Mucosa of rectum (tissue), 2 donors: ENCODE measurements around the gene ZCCHC7.
A peak's percentile ranks its signal among the peaks of the same experiment; 100 is the strongest.
"Not testable (repeated sequence)": the region's sequence is repeated elsewhere in the genome, so short reads cannot be mapped to it uniquely, and the experiment has no call there.

ENCODE experiments used
- H3K27ac ChIP-seq, 2 donors: one replicate each; pipeline ENCODE4 v1.7.0; 2013; ENCODE audit warnings: inconsistent platforms in 2 of 2, low read depth in 2 of 2, low read length in 2 of 2
- H3K27me3 ChIP-seq, 2 donors: one replicate each; pipeline ENCODE4 v1.7.0; 2013; ENCODE audit warnings: low read length in 2 of 2; ENCODE audit not compliant: control insufficient read depth in 2 of 2, insufficient read depth in 2 of 2
- H3K36me3 ChIP-seq, 2 donors: one replicate each; pipeline ENCODE4 v1.7.0; 2013; ENCODE audit warnings: low read length in 2 of 2; ENCODE audit not compliant: control insufficient read depth in 2 of 2, insufficient read depth in 2 of 2
- H3K4me1 ChIP-seq, 2 donors: one replicate each; pipeline ENCODE4 v1.7.0; 2013; ENCODE audit warnings: low read length in 2 of 2, mild to moderate bottlenecking in 1 of 2; ENCODE audit not compliant: control insufficient read depth in 2 of 2, insufficient read depth in 2 of 2
- H3K4me3 ChIP-seq, 2 donors: one replicate each; pipeline ENCODE4 v1.7.0; 2013; ENCODE audit warnings: low read length in 2 of 2
- H3K9ac ChIP-seq, 2 donors: one replicate each; pipeline ENCODE4 v1.7.0; 2013; ENCODE audit warnings: low read length in 2 of 2, low read depth in 1 of 2, mild to moderate bottlenecking in 1 of 2
- H3K9me3 ChIP-seq, 2 donors: one replicate each; pipeline ENCODE4 v1.7.0; 2013; ENCODE audit warnings: low read length in 2 of 2; ENCODE audit not compliant: control insufficient read depth in 2 of 2
- donor health status: healthy.
- donor health status: Normal muscosa, but diverticular disease.

Gene ZCCHC7

DNA sequence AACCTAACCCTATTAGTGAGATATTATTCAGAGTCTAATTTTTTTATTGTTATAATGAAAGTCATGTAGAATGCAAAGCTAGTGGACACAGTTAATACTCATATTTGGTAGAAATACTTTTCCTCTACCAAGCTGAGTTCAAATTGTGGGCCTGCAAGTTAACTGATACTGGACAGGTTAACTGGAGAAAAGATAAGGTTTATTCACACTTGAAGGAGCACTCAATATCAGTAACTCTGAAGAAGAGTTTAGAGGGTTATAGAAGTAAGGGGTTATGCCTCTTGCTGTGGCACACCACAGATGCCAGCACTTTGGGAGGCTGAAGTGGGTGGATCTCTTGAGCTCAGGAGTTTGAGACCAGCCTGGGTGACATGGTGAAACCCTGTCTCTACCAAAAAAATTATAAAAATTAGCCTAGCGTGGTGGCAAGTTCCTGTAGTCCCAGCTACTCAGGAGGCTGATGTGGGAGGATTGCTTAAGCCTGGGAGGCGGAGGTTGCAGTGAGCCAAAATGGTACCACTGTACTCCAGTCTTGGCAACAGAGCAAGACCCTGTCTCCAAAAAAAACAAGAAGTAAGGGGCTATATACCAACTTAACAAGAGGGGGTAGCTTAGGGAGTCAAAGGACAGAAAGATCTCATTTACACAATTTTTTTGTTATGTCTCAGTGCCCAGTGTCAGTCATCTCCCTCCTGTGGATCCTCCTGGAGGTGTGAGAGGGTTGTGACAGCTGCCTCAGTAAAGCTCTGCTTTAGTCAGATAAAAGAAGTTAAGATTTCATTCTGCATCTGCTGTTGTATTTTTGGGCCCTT, 180.9 kb downstream of the ZCCHC7 start:
- Histone ChIP-seq H3K9ac (no peak overlapping the region), H3K9me3 (no peaks in the 10 kb centered on the region), H3K4me1 (no peaks in the 10 kb centered on the region), H3K27me3 (no peaks in the 10 kb centered on the region), H3K4me3 (no peak overlapping the region), H3K27ac (no peak overlapping the region), H3K36me3 (peaks cover 0 to 4% of the 10 kb centered on the region in 2 donors)

DNA sequence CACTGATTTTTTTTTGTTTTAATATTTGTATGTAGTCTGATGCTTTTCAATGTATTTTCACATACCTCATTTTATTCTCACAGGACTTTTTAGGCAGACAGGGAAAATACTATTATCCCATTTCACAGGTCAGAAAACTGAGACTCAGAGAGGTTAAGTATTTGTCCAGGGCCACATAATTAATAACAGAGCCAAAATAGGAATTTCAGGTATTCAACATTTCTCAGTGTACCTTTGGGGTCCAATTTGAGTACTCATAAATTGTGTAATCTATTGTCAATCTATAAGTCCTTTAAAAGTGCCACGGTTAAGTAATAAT, 181.4 kb downstream of the ZCCHC7 start:
- no peak overlapping the region for H3K4me3 ChIP-seq
- H3K4me1 ChIP-seq, result no peaks in the 10 kb centered on the region
- H3K36me3 ChIP-seq, result peaks cover under 1 to 4% of the 10 kb centered on the region in 2 donors
- H3K9me3 ChIP-seq, result no peaks in the 10 kb centered on the region
- H3K9ac ChIP-seq, result no peak overlapping the region
- no peaks in the 10 kb centered on the region for H3K27me3 ChIP-seq
- no peak overlapping the region for H3K27ac ChIP-seq

DNA sequence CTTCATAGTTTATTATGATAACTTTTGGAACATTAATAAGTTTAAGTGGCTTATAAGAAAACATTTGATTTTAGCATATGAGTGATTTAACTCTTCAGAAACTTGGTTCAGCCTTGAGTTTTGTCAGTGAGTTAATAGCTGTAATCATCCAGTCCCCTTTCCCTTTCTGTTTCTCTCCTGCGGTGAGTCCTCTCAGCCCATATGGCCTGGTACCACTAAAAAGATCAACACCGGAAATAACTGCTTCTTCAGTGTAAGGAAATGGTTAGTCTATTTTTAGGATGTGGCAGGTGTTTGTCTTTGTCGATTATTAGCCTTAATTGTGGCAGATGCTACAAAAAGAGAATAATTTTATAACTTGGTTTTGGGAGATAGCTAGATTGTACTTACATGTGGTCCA, 181.9 kb downstream of the ZCCHC7 start:
- no peak overlapping the region for H3K27ac ChIP-seq
- no peaks in the 10 kb centered on the region for H3K4me1 ChIP-seq
- no peaks in the 10 kb centered on the region for H3K9me3 ChIP-seq
- peaks cover 4 to 5% of the 10 kb centered on the region in 2 donors for H3K36me3 ChIP-seq
- H3K4me3 ChIP-seq, result no peak overlapping the region
- H3K27me3 ChIP-seq, result no peaks in the 10 kb centered on the region
- no peak overlapping the region for H3K9ac ChIP-seq

DNA sequence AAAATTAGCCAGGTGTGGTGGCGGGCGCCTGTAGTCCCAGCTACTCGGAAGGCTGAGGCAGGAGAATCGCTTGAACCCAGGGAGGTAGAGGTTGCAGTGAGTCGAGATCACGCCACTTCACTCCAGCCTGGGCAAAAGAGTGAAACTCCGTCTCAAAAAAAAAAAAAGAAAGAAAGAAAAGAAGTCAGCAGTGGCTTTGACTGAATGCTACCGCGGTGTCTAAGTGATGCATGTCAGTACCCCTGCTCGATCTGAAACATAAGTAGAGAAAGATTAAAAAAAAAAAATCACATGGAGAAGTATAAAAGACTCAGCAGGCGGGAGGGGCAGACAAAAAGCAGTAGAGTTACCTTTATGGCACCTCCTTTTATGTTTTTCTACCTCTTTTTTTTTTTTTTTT, 182.9 kb downstream of the ZCCHC7 start:
- H3K9ac ChIP-seq, H3K4me3 ChIP-seq, H3K9me3 ChIP-seq, H3K27ac ChIP-seq, H3K36me3 ChIP-seq, H3K4me1 ChIP-seq, H3K27me3 ChIP-seq: not testable (repeated sequence)

DNA sequence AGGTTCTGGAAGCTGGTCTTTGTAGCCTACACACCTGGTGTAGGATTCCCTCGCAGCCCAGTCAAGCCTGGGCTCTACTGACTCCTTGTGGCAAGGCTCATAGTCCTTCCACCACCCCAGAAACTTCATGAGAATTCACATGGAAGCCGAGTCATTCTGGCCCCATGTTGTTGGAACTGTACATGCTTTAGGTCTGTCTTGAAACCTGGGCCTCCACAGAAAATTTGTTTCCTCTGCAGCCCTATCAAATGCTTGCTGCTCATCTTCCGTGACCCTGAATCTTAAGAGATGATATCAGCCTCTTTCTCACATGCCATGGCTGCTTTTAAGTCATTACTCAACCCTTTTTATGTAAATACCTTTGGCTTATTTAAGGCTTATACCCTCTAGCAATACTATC, 188.8 kb downstream of the ZCCHC7 start:
- Histone ChIP-seq H3K4me3 (no peak overlapping the region), H3K27me3 (no peaks in the 10 kb centered on the region), H3K9ac (no peak overlapping the region), H3K9me3 (no peaks in the 10 kb centered on the region), H3K27ac (no peak overlapping the region), H3K4me1 (no peaks in the 10 kb centered on the region), H3K36me3 (peaks cover 4 to 5% of the 10 kb centered on the region in 2 donors)

DNA sequence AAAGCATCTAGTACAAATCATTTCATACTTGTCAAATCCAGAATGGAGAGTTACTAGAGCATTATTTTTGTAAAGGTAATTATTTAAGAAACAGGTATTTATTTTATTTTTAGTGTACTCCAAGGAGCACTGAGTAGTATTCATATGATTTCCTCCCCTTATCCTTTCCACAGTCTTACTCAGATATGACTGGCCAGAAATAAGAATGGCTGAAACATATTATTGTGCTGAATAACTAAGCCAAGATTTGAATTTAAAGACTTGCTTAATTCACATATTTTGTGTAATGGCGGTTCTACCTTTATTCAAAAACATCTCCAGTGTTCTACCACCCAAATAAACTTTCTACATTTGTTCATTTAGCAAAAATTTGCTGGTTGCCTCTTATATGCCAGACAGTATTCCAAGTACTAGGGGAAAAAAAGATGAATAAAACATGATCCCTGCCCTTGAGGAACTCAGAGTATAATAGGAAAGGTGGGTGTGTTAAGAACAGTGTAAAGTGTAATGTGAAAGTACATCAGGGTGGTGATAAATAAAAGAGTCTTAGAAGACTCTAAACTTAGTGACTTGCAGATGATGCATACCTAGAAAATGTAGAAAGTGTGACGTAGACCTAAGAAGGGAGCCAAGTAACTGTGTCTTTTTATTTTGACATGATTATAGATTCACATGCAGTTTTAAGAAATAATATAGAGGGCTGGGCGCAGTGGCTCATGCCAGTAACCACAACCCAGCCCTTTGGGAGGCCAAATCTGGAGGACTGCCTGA, 191.7 kb downstream of the ZCCHC7 start:
- Histone ChIP-seq H3K4me1 (no peaks in the 10 kb centered on the region), H3K27me3 (no peaks in the 10 kb centered on the region), H3K9ac (no peak overlapping the region), H3K9me3 (no peaks in the 10 kb centered on the region), H3K27ac (no peak overlapping the region), H3K4me3 (no peak overlapping the region), H3K36me3 (peaks cover 0 to 1% of the 10 kb centered on the region in 2 donors)

DNA sequence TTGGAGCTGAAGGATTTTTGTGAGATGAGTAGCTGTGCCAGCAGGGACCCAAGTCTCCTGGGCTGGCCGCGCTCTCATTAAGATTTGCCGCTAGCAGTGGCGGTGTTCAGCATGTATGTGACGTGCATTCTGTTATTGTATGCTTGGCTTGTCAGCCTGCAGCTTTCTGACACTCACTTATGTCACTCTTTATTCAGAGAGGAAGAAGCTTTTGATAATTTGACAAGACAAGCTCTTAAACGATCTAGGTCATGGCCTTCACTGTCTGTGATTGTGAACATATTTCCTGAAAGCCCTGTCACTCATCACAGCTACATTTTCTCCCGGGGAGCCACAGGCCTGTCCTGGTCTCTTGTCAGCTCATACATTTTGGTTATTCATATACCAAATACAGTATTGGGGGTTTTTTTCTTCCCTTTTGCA, 203.9 kb downstream of the ZCCHC7 start:
- Histone ChIP-seq H3K4me3 (no peak overlapping the region), H3K9me3 (no peaks in the 10 kb centered on the region), H3K27me3 (no peaks in the 10 kb centered on the region), H3K9ac (no peak overlapping the region), H3K4me1 (peaks cover 3% of the 10 kb centered on the region in 2 donors), H3K27ac (peak overlapping the region in 1 of 2 donors; percentile 6), H3K36me3 (no peaks in the 10 kb centered on the region)

DNA sequence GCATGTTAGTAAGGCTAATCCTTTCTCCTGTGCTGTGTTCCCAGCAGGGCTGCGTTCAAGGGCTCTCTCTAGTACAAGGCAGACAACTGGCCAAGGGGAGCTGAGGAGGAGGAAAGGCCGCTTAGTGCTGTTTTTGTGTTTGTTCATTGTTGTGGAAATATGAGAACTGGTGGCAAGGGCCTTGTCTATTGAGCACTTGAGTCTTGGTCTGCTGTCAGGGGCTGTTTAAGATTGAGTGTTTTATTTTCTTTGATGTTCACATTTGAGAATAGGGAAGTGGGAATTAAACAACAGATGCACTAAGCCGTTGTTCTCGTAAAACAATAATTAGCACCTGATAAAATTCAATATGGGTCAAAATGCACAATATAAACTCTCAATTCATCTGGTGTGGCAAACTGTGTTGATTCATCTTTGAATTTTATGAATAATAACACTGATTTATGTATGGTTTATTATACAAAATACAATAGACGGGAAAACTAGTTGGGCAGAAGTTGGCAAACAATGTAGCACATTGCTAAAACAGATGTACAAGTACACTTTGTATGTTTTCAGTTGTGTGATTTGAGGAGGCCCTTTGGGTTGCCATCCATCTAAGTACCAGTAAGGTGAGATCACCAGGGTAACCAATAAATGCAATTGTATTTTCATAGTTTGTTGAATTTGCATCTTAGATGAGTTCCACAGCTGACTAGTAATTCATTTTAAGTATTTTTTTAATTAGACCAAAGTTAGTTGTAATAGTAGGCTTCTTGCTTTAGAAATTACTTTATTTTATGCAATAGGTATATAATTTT, 204.5 kb downstream of the ZCCHC7 start:
- H3K27ac ChIP-seq, result peak overlapping the region in 1 of 2 donors; percentile 6
- H3K36me3 ChIP-seq, result no peaks in the 10 kb centered on the region
- H3K4me1 ChIP-seq, result peaks cover 3% of the 10 kb centered on the region in 2 donors
- no peak overlapping the region for H3K9ac ChIP-seq
- no peak overlapping the region for H3K4me3 ChIP-seq
- no peaks in the 10 kb centered on the region for H3K9me3 ChIP-seq
- H3K27me3 ChIP-seq, result no peaks in the 10 kb centered on the region

DNA sequence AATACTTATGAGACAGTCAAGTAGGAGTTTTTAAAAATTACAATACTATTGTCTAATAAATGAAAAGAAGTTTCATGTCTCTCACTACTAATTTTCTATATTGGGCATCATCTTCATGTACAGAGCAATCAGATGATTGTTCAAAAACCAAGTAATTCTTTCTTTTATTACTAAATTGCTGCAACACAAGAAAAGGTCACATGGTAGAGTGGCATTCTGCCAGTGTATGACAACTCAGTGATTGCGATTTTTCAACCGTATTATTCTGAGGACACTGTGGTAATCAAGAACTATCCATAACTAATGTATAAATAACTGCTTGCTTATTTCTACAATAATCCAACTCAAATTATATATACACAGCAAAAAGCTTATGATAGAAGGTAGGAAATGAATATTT, 205.4 kb downstream of the ZCCHC7 start:
- H3K27ac ChIP-seq, result no peak overlapping the region
- H3K27me3 ChIP-seq, result no peaks in the 10 kb centered on the region
- H3K4me3 ChIP-seq, result no peak overlapping the region
- H3K4me1 ChIP-seq, result peaks cover 3% of the 10 kb centered on the region in 2 donors
- no peak overlapping the region for H3K9ac ChIP-seq
- no peaks in the 10 kb centered on the region for H3K9me3 ChIP-seq
- no peaks in the 10 kb centered on the region for H3K36me3 ChIP-seq

DNA sequence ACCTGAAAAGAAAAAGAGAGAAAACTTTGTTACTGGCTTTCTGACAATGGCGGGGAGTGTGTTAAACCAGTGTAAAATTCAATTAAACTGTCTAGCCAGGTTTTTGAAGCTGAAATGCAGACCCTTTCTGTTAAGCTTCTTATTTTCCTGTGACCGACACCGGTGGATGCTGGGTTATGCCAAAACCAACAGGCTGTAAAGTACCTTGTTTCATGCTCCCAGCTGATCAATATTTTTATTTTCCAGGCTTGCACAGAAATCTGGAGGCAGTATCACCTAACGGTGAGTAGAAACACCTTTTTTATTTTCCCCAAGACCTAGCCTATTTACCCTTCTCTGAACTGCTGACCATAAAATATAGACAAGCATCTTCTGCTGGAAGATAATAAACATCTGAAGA, 207.2 kb downstream of the ZCCHC7 start:
- Histone ChIP-seq H3K36me3 (no peaks in the 10 kb centered on the region), H3K4me1 (peaks cover 3 to 9% of the 10 kb centered on the region in 2 donors), H3K9me3 (no peaks in the 10 kb centered on the region), H3K27me3 (no peaks in the 10 kb centered on the region), H3K27ac (no peak overlapping the region), H3K4me3 (no peak overlapping the region), H3K9ac (no peak overlapping the region)
